NT2/D1 (cell line): ENCODE data around the gene TSNAXIP1.

Experiments used
- DNase-seq: peaks from one replicate; pipeline ENCODE4 v3.0.0-alpha.2; 2011; ENCODE audit warnings: low read depth, low spot score
- H3K27me3 ChIP-seq: 2 replicates; pipeline ENCODE4 v1.6.0; 2011; ENCODE audit warnings: mild to moderate bottlenecking; ENCODE audit not compliant: insufficient read length, insufficient read depth
- H3K36me3 ChIP-seq: 2 replicates; pipeline ENCODE4 v1.6.1; 2011; ENCODE audit warnings: mild to moderate bottlenecking, low read length, mixed read lengths; ENCODE audit not compliant: insufficient read depth, insufficient read length
- H3K4me1 ChIP-seq: 2 replicates; pipeline ENCODE4 v1.5.1; 2011; ENCODE audit not compliant: insufficient read depth, insufficient read length
- H3K4me3 ChIP-seq: 2 replicates; pipeline ENCODE4 v1.5.1; 2011; ENCODE audit warnings: low read depth; ENCODE audit not compliant: insufficient read length
- H3K9ac ChIP-seq: 2 replicates; pipeline ENCODE4 v1.6.0; 2011; ENCODE audit warnings: low read depth; ENCODE audit not compliant: insufficient read length
- H3K9me3 ChIP-seq: 2 replicates; pipeline ENCODE4 v1.5.1; 2011; ENCODE audit warnings: mild to moderate bottlenecking, low read length; ENCODE audit not compliant: insufficient read depth
- SUZ12 ChIP-seq: IDR thresholded peaks from 2 replicates; pipeline ENCODE4 v1.6.1; 2011; ENCODE audit not compliant: insufficient read length, insufficient read depth; ENCODE audit errors: extremely low read depth
- YY1 ChIP-seq: IDR thresholded peaks from 2 replicates; pipeline ENCODE4 v1.6.1; 2011; ENCODE audit not compliant: insufficient read length, insufficient read depth
- ZNF274 ChIP-seq: IDR thresholded peaks from 2 replicates; pipeline ENCODE4 v1.6.1; 2011; ENCODE audit warnings: mild to moderate bottlenecking, low read depth, low read length

TSNAXIP1 gene

GRCh38 chr16:67804853-67805542 is 1.7 kb upstream of the TSNAXIP1 start:
- peaks cover 7% of the 10 kb centered on the region for H3K4me1 ChIP-seq

GRCh38 chr16:67805718-67806427 is 816 bp upstream of the TSNAXIP1 start:
- Histone ChIP-seq H3K4me3 (peak overlapping the region; percentile 93), H3K36me3 (peaks cover 40% of the 10 kb centered on the region), H3K9ac (peak overlapping the region; percentile 92), H3K4me1 (peaks cover 7% of the 10 kb centered on the region), H3K27me3 (no peaks in the 10 kb centered on the region), H3K9me3 (no peaks in the 10 kb centered on the region)
- DNase-seq, result no peak
- TF ChIP-seq YY1 (no peak), ZNF274 (no peak), SUZ12 (no peak)

More at GRCh38 chr16:67804853-67805542, 1.7 kb upstream of the TSNAXIP1 start:
- Histone ChIP-seq H3K27me3 (no peaks in the 10 kb centered on the region), H3K36me3 (peaks cover 48% of the 10 kb centered on the region), H3K9ac (peak overlapping the region; percentile 92), H3K4me3 (peak overlapping the region; percentile 93), H3K9me3 (no peaks in the 10 kb centered on the region)
- DNase-seq, result no peak
- TF ChIP-seq YY1 (no peak), ZNF274 (no peak), SUZ12 (no peak)

- H3K4me1 ChIP-seq, result peaks cover 7% of the 10 kb centered on the region
- TF ChIP-seq SUZ12, result no peak
- TF ChIP-seq ZNF274, result no peak
- no peak for TF ChIP-seq YY1
- peak overlapping the region; percentile 79 for H3K9ac ChIP-seq
- peak overlapping the region; percentile 93 for H3K4me3 ChIP-seq
- H3K36me3 ChIP-seq, result peaks cover 28% of the 10 kb centered on the region
- no peaks in the 10 kb centered on the region for H3K27me3 ChIP-seq
- no peaks in the 10 kb centered on the region for H3K9me3 ChIP-seq
- DNase-seq, result no peak
These were observed 526 bp downstream of the TSNAXIP1 start for GRCh38 chr16:67807148-67807682.

GRCh38 chr16:67811899-67812298 is 5.2 kb downstream of the TSNAXIP1 start:
- Histone ChIP-seq H3K9me3 (no peaks in the 10 kb centered on the region), H3K4me1 (no peaks in the 10 kb centered on the region), H3K4me3 (no peak overlapping the region), H3K27me3 (no peaks in the 10 kb centered on the region), H3K36me3 (no peaks in the 10 kb centered on the region), H3K9ac (no peak overlapping the region)
- TF ChIP-seq SUZ12, result no peak
- no peak for TF ChIP-seq YY1
- TF ChIP-seq ZNF274, result no peak
- DNase-seq, result no peak

- DNase-seq, result no peak
- Histone ChIP-seq H3K9me3 (no peaks in the 10 kb centered on the region), H3K27me3 (no peaks in the 10 kb centered on the region), H3K36me3 (no peaks in the 10 kb centered on the region), H3K9ac (no peak overlapping the region), H3K4me1 (no peaks in the 10 kb centered on the region), H3K4me3 (no peak overlapping the region)
- TF ChIP-seq YY1, result no peak
- no peak for TF ChIP-seq SUZ12
These were observed 7.9 kb downstream of the TSNAXIP1 start for GRCh38 chr16:67814567-67814966.

- H3K36me3 ChIP-seq, result peaks cover 2% of the 10 kb centered on the region
- H3K4me1 ChIP-seq, result peaks cover 10% of the 10 kb centered on the region
- no peaks in the 10 kb centered on the region for H3K9me3 ChIP-seq
- H3K27me3 ChIP-seq, result no peaks in the 10 kb centered on the region
- H3K9ac ChIP-seq, result no peak overlapping the region
- no peak for TF ChIP-seq ZNF274
- no peak for TF ChIP-seq YY1
- TF ChIP-seq SUZ12, result no peak
- DNase-seq, result no peak
- no peak overlapping the region for H3K4me3 ChIP-seq
These were observed 14.0 kb downstream of the TSNAXIP1 start for GRCh38 chr16:67820608-67821259.

GRCh38 chr16:67822511-67822910 is 15.8 kb downstream of the TSNAXIP1 start:
- peaks cover 12% of the 10 kb centered on the region for H3K4me1 ChIP-seq
- peaks cover 20% of the 10 kb centered on the region for H3K36me3 ChIP-seq
- no peaks in the 10 kb centered on the region for H3K27me3 ChIP-seq
- DNase-seq, result no peak
- H3K9ac ChIP-seq, result no peak overlapping the region
- no peak for TF ChIP-seq ZNF274
- no peak for TF ChIP-seq YY1
- TF ChIP-seq SUZ12, result no peak
- no peaks in the 10 kb centered on the region for H3K9me3 ChIP-seq
- no peak overlapping the region for H3K4me3 ChIP-seq
